GM19239 (cell line): ENCODE results near the gene ATP8B4.
"Not testable (repeated sequence)": the region's sequence is repeated elsewhere in the genome, so short reads cannot be mapped to it uniquely, and the experiment has no call there.

Experiments used
- DNase-seq: peaks from one replicate; pipeline ENCODE4 v3.0.0; 2011; ENCODE audit warnings: low spot score; ENCODE audit not compliant: insufficient read length
- FAIRE-seq: peaks from 2 replicates; lab custom pipeline; 2011; peaks lifted over from hg19 to GRCh38; lab: Jason Lieb, UNC

The ATP8B4 gene

DNA sequence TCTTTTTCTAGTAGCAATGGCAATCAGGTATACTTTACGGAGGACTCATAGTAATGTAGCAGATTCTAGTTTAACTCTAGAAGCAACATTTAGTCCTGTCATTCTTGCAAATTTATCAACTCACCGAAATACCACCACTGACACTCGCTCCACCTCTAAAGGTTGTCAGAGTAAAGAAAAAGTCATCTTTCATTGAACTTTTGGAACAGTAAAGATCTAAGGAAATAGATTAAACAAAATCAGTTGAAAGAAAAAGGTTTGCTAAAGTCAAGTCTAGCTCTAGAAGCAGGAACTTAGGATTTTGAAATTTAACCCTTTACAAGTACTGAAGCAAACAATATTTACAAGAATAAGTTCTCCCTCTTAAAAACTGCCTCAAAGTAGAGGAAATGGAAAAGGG lies 8.7 kb downstream of the ATP8B4 start:
- DNase-seq (no peak), FAIRE-seq (no peak)

DNA sequence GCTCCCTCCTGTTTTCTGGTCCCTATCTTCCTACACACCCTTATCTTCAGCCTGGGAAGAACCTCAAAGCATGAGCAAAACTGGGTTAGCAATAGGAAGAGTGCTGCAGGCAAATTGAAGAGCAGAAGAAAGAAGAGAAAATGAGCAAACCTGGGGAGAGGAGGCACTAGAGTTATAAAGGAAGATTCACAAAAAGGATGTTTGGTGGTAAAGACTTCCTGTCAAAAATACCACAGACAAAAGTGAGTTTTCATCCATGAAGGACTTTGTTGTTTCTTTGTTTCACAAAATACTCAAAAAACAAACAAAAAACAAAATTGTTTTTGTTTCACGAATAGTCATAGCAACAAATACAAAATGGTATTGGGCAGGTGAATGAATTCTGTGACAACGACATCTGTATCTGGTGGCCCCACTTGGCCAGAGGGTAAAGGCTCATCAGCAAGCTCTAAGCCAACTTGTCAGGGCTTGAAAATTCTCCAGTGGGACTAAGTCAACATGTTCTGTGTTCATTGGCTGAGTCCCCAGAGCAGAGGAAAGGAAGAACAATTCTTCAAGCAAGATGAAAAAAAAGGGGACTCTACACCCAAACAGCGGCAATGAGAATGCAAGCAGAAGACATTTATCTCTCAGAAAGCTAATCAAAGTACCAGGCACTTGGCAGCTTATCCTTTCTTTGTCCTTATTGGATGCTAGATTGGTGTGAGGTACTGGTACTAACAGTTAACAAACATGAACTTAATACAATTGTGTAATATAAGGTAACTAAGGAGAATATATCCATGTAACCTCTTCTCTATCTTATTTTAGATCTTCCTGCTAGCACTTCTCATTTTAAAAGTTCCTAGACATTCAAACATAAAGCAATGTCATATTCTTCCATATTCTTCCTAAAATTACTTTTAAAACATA lies 9.7 kb downstream of the ATP8B4 start:
- DNase-seq (no peak), FAIRE-seq (peak; percentile 77)

- FAIRE-seq, result no peak
- DNase-seq, result no peak
Measured at GRCh38 chr15:50108461-50108860, 10.6 kb downstream of the ATP8B4 start.

GRCh38 chr15:50107591-50108408 lies 11.2 kb downstream of the ATP8B4 start:
- peak; percentile 25 for DNase-seq
- FAIRE-seq, result peak; percentile 92

GRCh38 chr15:50107157-50107556 lies 11.9 kb downstream of the ATP8B4 start:
- FAIRE-seq (no peak), DNase-seq (no peak)

GRCh38 chr15:50106457-50106856 lies 12.6 kb downstream of the ATP8B4 start:
- DNase-seq (no peak), FAIRE-seq (no peak)

GRCh38 chr15:50100486-50100885 lies 18.5 kb downstream of the ATP8B4 start:
- FAIRE-seq, result no peak
- DNase-seq, result no peak

- no peak for FAIRE-seq
- DNase-seq, result no peak
Measured at GRCh38 chr15:50098545-50098944, 20.5 kb downstream of the ATP8B4 start.

- FAIRE-seq, result no peak
Measured at GRCh38 chr15:50095938-50096821, 22.9 kb downstream of the ATP8B4 start.

GRCh38 chr15:50089386-50089785 lies 29.6 kb downstream of the ATP8B4 start:
- not testable (repeated sequence) for FAIRE-seq, DNase-seq

More at GRCh38 chr15:50095938-50096821, 22.9 kb downstream of the ATP8B4 start:
- no peak for DNase-seq

DNA sequence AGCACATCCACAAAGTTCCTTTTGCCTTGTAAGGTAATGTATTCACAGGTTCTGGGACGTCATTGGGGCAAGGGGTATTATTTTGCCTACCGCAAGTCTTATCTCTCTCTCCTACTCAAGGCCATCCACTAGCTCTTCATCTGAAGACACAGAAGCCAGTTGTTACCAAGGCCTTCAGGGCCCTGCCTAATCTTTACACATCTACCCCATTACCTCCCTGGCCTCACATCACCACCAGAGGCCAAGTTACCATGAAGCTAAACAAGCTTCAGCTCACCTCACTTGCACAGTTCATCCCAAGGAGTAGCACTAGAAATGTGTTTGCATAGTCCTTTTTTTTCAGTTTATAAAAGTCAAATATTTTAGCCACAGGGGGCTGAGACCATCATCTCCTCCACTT lies 34.1 kb downstream of the ATP8B4 start:
- no peak for DNase-seq
- FAIRE-seq, result no peak

DNA sequence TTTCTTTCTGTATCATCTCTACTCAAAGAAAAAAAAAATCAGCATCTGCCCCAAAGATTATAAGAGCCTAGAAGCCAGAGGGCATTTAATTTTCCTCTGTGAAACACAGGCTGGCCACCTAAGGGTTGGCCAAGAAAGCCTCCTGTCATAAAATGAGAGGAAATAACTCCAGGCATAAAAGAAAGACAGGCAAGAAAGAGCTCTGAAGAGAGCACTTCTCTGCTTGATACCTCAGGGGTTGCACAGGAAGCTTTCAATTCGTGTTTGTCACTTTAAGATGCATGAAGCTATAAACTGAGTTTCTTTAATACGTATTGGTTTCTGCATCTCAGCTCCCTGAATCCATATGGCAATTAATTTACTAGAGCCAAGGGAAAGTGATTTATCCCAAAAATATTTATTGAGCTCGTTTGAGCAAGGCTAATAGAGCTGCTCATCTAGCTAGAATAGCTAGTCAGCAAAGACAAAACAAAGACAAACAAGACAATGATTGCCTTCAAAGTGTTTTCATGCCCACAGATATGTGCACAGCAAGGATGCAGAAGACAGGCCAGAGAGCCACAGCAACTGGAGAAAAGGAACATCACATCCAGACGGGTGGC lies 35.5 kb downstream of the ATP8B4 start:
- DNase-seq, result no peak
- no peak for FAIRE-seq

- no peak for FAIRE-seq
- no peak for DNase-seq
Measured at GRCh38 chr15:50082066-50082465, 37.0 kb downstream of the ATP8B4 start.

DNA sequence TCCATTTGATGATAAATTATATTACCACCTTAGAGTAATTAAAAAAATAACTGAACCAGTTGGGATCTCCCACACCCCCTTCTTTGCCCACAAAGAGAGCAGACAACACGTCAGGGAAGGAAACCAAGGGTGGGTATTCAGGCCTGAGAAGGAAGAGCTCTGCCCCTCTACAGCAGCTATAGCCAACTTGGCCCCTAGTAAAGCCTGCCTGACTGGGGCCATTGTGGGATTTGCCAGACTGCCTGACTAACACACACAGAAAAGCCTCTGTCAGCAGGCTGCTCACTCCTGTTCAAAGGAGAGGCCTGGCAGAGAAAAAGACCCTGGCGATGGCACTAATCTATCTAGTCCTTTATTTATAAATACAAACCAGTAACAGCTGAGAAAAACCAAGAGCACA lies 41.4 kb downstream of the ATP8B4 start:
- FAIRE-seq, result no peak
- no peak for DNase-seq

DNA sequence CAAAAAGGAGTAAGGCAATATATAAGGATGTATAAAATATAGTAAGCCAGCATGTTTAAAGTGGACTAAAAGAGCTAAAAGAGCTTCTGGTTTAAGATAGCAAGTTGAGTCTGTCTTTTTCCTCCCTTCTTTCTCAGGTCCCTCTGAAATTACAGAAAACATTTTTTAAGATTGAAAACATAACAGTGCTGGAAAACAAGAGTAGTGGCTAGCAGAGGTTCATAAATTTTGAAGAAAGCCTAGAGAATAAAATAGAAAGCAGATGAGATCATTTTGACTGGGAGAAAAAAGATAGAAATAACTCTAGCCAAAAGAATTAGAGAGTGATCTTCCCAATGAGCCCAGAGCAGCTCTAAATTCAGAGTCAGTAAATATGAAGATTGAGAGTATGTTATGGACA lies 41.9 kb downstream of the ATP8B4 start:
- DNase-seq (no peak), FAIRE-seq (no peak)

DNA sequence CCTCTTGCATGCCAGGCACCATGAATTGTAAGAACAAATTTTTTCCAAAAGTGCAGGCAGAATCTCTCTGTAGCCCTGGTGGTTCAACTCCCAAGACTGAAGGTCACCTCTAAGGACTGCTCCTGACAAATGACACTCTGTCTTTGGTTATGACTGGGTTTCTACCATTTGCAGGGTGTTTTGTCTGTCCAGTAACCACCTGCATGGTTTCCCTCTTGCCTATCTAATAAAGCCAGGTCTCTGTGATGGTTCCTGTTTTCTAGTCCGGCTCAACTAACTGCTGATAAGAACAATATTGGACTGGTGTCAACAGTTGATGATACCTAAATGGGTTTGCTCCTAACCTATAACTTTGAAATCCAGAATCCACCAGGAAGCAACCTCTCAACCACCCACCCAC lies 43.7 kb downstream of the ATP8B4 start:
- DNase-seq (no peak), FAIRE-seq (no peak)

DNA sequence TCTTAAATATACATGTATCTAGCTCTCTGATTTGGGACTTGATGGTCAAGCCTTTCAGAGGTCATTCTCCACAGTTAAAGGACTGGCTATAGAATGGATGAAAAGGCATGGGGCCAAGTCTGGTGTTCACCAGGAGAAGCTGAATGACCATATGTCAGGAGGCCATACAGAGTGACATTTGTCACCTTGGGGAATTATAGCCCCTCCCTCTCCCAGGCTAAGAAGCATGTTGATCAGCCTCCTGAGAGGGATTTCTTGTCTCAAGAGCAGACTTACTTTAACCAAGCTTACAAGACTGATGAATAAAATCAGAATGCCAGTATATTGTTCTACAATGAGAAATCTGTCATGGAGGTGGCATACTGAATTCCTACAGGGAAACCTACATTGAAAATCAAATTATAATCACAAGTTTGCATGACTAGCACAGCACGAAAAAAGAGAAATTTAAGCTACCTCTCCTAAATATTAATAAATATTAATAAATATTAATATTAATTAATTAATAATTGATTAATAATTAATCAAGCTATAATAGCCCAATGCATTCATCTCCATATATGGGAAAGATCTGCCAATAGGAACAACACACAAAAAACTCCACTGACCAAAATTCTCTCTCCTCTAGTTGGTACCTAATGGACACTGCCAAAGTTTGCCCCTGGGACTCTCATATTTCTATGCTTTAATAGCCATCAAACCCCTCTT lies 47.3 kb downstream of the ATP8B4 start:
- FAIRE-seq, result no peak

GRCh38 chr15:50068016-50068415 lies 51.0 kb downstream of the ATP8B4 start:
- FAIRE-seq (no peak), DNase-seq (no peak)

More for the DNA sequence above, 47.3 kb downstream of the ATP8B4 start:
- DNase-seq, result no peak

DNA sequence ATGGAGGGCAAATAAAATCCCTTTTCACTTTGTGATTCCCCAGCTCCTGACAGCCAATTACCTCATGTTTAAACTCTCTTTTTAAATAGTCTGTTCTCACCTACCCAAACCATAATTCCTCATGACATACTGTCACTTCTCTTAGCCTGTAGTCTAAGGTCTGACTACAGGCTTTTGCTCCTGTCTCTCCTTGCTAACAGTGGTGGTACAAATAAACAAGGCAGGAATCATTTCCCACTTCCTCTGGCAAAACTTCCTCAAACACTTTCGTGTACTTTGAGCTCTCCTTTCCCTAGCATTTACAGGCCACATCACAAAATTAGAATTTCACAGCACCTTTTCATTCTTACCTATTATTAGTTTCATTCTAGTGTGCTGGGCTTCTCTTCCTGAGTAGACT lies 51.8 kb downstream of the ATP8B4 start:
- no peak for DNase-seq
- FAIRE-seq, result no peak
